Psoas muscle (tissue), 8 donors: ENCODE data around the gene PTEN. TPM values are rescaled to one million over a fixed set of nuclear protein-coding genes. Genes with fewer than 3 reads are reported as not detected.

Experiments
- ATAC-seq, 4 donors: fragments of 200-7000 bp; cut with Tn5 transposase; one replicate each; pipeline ENCODE4 v1.9.1; 2020; ENCODE audit warnings: moderate library complexity in 3 of 4, mild to moderate bottlenecking in 2 of 4
- DNase-seq, 2 donors: peaks; one replicate each; pipeline ENCODE4 v3.0.0-alpha.2; 2020
- H3K27ac ChIP-seq: fragments of 200-600 bp; one replicate; pipeline ENCODE4 v1.8.0; 2022
- H3K27me3 ChIP-seq, 3 donors: fragments of 200-600 bp in 1 of 3; one replicate each; pipeline versions ENCODE4 v1.6.1 to v1.8.0; 2013 to 2022; ENCODE audit warnings: low read length in 2 of 3, mild to moderate bottlenecking in 2 of 3, moderate library complexity in 1 of 3; ENCODE audit not compliant: insufficient read depth in 3 of 3
- H3K36me3 ChIP-seq, 2 donors: fragments of 200-600 bp in 1 of 2; one replicate each; pipeline versions ENCODE4 v1.6.1 to v1.8.0; 2013 to 2022; ENCODE audit warnings: low read depth in 1 of 2, mild to moderate bottlenecking in 1 of 2, moderate library complexity in 1 of 2; ENCODE audit not compliant: insufficient read depth in 1 of 2
- H3K4me1 ChIP-seq: fragments of 200-600 bp; one replicate; pipeline ENCODE4 v1.8.0; 2022
- H3K4me3 ChIP-seq: fragments of 200-600 bp; one replicate; pipeline ENCODE4 v1.8.0; 2022; ENCODE audit warnings: mild to moderate bottlenecking
- H3K9me3 ChIP-seq: fragments of 200-600 bp; one replicate; pipeline ENCODE4 v1.8.0; 2022
- CTCF ChIP-seq: fragments of 200-600 bp; IDR thresholded peaks from one replicate; pipeline ENCODE4 v1.8.0; 2022; ENCODE audit warnings: antibody characterized with exemption
- WGBS, 3 donors: extraction: QIAGEN DNeasy Blood & Tissue Kit; methylation state at CpG; one replicate each; pipeline versions ENCODE4 v1.1.6 to v1.1.7; 2013; 5-methylcytosine and 5-hydroxymethylcytosine counted together
- intact Hi-C, 2 donors: fragments of 100-400 bp; cut with DNase I; formaldehyde crosslinking; loops; one replicate each; pipeline versions ENCODE4 v1.11.0 to v1.14.2; 2022
- polyA plus RNA-seq, 3 donors: library from polyadenylated mRNA; stranded (reverse); fragments of 200-250 nt; gene quantifications; one replicate each; pipeline ENCODE4 v1.2.3, GENCODE V29; 2013
- total RNA-seq, 4 donors: library from RNA; stranded (reverse); fragmentation: NEBNext Ultra II Directional in 2 of 4; extraction: Animal tissue kit (Norgen Biotek cat#: 25700) in 2 of 4; gene quantifications; one replicate each; pipeline versions ENCODE4 v1.2.1 to v1.2.4, GENCODE V29; 2021 to 2023
- donor health status: healthy with polysubstance abuse.
- donor health status: DM: no; HTN: no; CAD: no; lungs with moderate emphysema.
- donor health status: Bipolar disorder and iron deficiency.
- donor health status: healthy.
- donor health status: DM: yes; HTN: yes; CAD: no.
- donor health status: DM: no; HTN: no; CAD: no.
- donor health status: DM: no; HTN: no; CAD: no.
- donor health status: DM: yes; HTN: yes; CAD: no.

Gene PTEN
- total and polyA plus RNA-seq, 7 donors: 13.7 to 51.9 (median 29.8) TPM

GRCh38 chr10:87945984-87946383 is 82.6 kb downstream of the PTEN start:
- ATAC-seq (peak in 1 of 4 donors; percentile 28), DNase-seq (no peak)
- intact Hi-C loops: no loop called here
- H3K36me3 ChIP-seq: peaks cover 0 to 10% of the 10 kb centered on the region in 2 donors
- no peak for TF ChIP-seq CTCF
- H3K27ac ChIP-seq: no peak overlapping the region
- H3K9me3 ChIP-seq: no peaks in the 10 kb centered on the region
- 67 to 84% (median 74%) methylated on average over 6 of the region's 6 CpGs for WGBS, 3 donors
- no peak overlapping the region for H3K4me3 ChIP-seq
- H3K4me1 ChIP-seq: peaks cover 10% of the 10 kb centered on the region
- H3K27me3 ChIP-seq: no peaks in the 10 kb centered on the region

- H3K4me3 ChIP-seq: no peak overlapping the region
- no peak overlapping the region for H3K27ac ChIP-seq
- no peak for TF ChIP-seq CTCF
- intact Hi-C loops: loop anchor here in 1 of 2 donors (10.0 kb wide), 1 partner anchor 68 kb away; no protein-coding TSS in a partner anchor
- WGBS, 3 donors: 22 to 71% (median 50%) methylated on average over 2 of the region's 2 CpGs
- DNase-seq (no peak), ATAC-seq (no peak)
- H3K36me3 ChIP-seq: peaks cover 0 to 45% of the 10 kb centered on the region in 2 donors
- H3K4me1 ChIP-seq: peaks cover 7% of the 10 kb centered on the region
- no peaks in the 10 kb centered on the region for H3K9me3 ChIP-seq
- no peaks in the 10 kb centered on the region for H3K27me3 ChIP-seq
Observed at GRCh38 chr10:87952612-87953011, 89.2 kb downstream of the PTEN start.

DNA sequence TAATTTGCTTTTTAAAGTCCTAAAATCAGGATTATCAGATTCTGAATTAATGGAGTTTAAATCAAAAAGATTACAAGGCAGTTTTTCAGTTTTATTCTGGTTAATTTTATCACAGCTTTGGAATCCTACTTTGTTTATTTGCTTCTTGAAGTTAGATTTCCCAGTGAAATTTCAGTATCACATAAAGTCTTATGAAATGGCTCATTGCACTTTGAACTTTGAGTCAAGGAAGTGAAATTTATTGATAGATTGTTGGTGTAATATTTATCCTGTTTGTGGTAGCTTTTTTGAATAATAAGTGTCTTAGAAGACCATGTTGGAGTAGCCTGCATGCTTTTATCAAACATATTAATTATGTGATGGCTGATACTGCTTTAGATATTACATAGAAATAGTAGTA is 92.6 kb downstream of the PTEN start:
- no peak overlapping the region for H3K4me3 ChIP-seq
- H3K4me1 ChIP-seq: peaks cover 4% of the 10 kb centered on the region
- no peak for DNase-seq
- no peaks in the 10 kb centered on the region for H3K27me3 ChIP-seq
- H3K9me3 ChIP-seq: no peaks in the 10 kb centered on the region
- TF ChIP-seq CTCF: no peak
- ATAC-seq: no peak
- peaks cover 0 to 61% of the 10 kb centered on the region in 2 donors for H3K36me3 ChIP-seq
- intact Hi-C loops: loop anchor here in 1 of 2 donors (5.0 to 10.0 kb wide), 2 partner anchors 71 to 94 kb away; partner anchors contain the start of genes KLLN and PTEN
- no peak overlapping the region for H3K27ac ChIP-seq

GRCh38 chr10:87957702-87958101 is 94.3 kb downstream of the PTEN start:
- Histone ChIP-seq H3K4me3 (no peak overlapping the region), H3K36me3 (peaks cover 0 to 55% of the 10 kb centered on the region in 2 donors), H3K27me3 (no peaks in the 10 kb centered on the region), H3K4me1 (peaks cover 11% of the 10 kb centered on the region), H3K9me3 (no peaks in the 10 kb centered on the region), H3K27ac (no peak overlapping the region)
- DNase-seq (no peak), ATAC-seq (no peak)
- WGBS, 3 donors: 83 to 87% (median 86%) methylated on average over 5 of the region's 5 CpGs
- intact Hi-C loops: loop anchor here in 1 of 2 donors (5.0 to 10.0 kb wide), 2 partner anchors 73 to 95 kb away; partner anchors contain the start of genes KLLN and PTEN
- no peak for TF ChIP-seq CTCF

DNA sequence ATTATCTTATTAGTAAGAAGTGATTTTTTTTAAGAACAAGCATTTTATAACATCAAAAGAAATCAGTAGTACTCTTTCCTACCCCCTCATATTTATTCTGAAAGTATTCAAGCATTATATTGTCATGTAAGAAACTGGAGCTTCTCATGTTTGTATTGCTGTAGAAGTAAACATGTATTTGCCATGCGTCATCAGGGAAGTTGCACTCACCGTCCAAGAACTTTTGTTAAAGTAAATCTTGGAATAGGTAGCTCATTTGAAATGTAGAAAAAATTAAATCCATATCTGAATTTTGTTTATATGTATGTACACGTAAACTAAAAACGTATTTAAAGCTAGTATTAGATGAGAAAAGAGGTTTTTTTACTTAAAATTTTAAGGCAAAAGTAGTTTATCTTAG is 96.8 kb downstream of the PTEN start:
- Histone ChIP-seq H3K36me3 (peaks cover 0 to 56% of the 10 kb centered on the region in 2 donors), H3K4me3 (no peak overlapping the region), H3K27ac (no peak overlapping the region), H3K9me3 (no peaks in the 10 kb centered on the region), H3K4me1 (peaks cover 11% of the 10 kb centered on the region), H3K27me3 (no peaks in the 10 kb centered on the region)
- intact Hi-C loops: no loop called here
- ATAC-seq: peak in 1 of 4 donors; percentile 46
- no peak for DNase-seq
- WGBS, 3 donors: 86 to 93% (median 92%) methylated on average over 4 of the region's 4 CpGs
- TF ChIP-seq CTCF: no peak
